Measurements from ENCODE around the gene PIEZO2.

PIEZO2 gene

GRCh38 chr18:11124054-11124453 is 25.3 kb downstream of the PIEZO2 start (continued):
- TF ChIP-seq, protein P1, sequence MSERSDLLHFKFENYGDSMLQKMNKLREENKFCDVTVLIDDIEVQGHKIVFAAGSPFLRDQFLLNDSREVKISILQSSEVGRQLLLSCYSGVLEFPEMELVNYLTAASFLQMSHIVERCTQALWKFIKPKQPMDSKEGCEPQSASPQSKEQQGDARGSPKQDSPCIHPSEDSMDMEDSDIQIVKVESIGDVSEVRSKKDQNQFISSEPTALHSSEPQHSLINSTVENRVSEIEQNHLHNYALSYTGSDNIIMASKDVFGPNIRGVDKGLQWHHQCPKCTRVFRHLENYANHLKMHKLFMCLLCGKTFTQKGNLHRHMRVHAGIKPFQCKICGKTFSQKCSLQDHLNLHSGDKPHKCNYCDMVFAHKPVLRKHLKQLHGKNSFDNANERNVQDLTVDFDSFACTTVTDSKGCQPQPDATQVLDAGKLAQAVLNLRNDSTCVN (tag by site-specific recombination; optimal IDR thresholded peaks at IDR 0.05), result no peak
- no peak for TF ChIP-seq HOXC10 (CRISPR knock-in tag; IDR thresholded peaks at IDR 0.05)

DNA sequence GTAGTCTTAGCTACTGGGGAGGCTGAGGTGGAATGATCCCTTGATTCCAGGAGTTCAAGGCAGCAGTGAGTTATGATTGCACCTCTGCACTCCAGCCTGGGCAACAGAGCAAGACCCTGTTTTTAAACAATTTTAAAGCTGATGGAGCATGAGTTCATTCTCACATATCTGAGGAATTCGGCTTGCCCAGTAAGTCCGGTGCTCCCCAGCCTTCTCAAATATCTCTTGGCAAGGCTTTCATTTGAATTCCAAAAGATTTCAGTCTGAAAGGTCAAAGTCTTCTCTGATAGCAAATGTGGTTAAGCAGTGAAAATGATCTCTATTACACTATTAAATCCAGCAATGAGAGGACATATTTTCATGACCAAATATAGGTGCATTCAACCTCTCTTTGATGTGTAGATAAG is 27.9 kb downstream of the PIEZO2 start:
- Histone ChIP-seq H3K9me3 (ENCODE audit: control insufficient read depth, insufficient read depth, low read depth, low read length) (no peaks in the 10 kb centered on the region), H3K4me3 (ENCODE audit: low read depth, low read length) (no peak overlapping the region), H3K27ac (ENCODE audit: extremely low read depth, low read depth, low read length) (no peak overlapping the region), H3K4me1 (ENCODE audit: control insufficient read depth, insufficient read depth, low read length) (peaks cover 8% of the 10 kb centered on the region), H3K36me3 (ENCODE audit: control insufficient read depth in 2 of 2, insufficient read depth in 1 of 2, low read length in 2 of 2) (no peaks in the 10 kb centered on the region)
- TF ChIP-seq ZNF558 (tag by site-specific recombination; IDR thresholded peaks at IDR 0.05), result no peak
- TF ChIP-seq ZNF19 (tag by site-specific recombination; IDR thresholded peaks at IDR 0.05; ENCODE audit: low read depth), result no peak
- ChIA-PET POLR2A (no interaction called here), CTCF (interaction anchor here (1.6 kb wide), 1 partner anchor 80 kb away, joined by 5 read pairs; no protein-coding TSS in a partner anchor)

DNA sequence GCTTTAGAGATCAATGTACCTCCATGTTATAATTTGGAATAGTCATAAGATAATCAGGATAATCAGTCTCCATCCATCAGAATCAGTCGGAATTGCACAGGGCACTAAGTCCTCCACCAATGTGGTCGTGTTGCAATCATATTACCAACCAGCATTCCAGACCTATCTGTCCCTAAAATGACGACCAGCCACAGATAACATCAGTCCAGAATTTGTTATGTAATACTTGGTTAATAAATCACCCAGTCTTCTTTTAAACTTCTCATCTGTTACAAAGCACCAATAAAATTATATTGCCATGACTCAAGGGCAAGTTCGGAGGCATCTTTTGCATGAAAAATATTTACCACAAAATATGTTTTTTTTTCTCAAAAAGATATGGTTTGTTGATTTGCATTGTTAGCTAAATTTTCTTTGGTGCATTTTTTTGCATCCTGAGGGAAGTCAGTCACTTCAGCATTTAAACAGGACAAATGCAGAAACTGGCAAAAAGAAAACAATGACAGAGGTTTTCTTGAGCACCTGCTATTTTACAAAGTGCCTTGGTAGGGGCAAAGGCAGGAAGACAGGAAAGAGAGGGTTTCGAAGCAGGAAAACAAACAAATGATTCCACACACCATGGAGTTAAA is 29.3 kb downstream of the PIEZO2 start:
- H3K4me1 ChIP-seq (ENCODE audit: control insufficient read depth, insufficient read depth, low read length), result peaks cover 11% of the 10 kb centered on the region
- no peaks in the 10 kb centered on the region for H3K36me3 ChIP-seq (ENCODE audit: control insufficient read depth in 2 of 2, insufficient read depth in 1 of 2, low read length in 2 of 2)
- ChIA-PET POLR2A (no interaction called here), CTCF (interaction anchor here (0.6 to 1.6 kb wide), 3 partner anchors 26 to 268 kb away, joined by 3 to 5 read pairs (median 4); no protein-coding TSS in a partner anchor)
- no peak overlapping the region for H3K27ac ChIP-seq (ENCODE audit: extremely low read depth, low read depth, low read length)
- no peak overlapping the region for H3K4me3 ChIP-seq (ENCODE audit: low read depth, low read length)
- H3K9me3 ChIP-seq (ENCODE audit: control insufficient read depth, insufficient read depth, low read depth, low read length), result no peaks in the 10 kb centered on the region
- TF ChIP-seq PRDM10 (tag by site-specific recombination; IDR thresholded peaks at IDR 0.05) (no peak), ZNF239 (tag by site-specific recombination; IDR thresholded peaks at IDR 0.05) (no peak), ZSCAN23 (tag by site-specific recombination; IDR thresholded peaks at IDR 0.05) (no peak), ZNF148 (tag by site-specific recombination; IDR thresholded peaks at IDR 0.05; ENCODE audit: borderline replicate concordance) (no peak), ZNF362 (tag by site-specific recombination; IDR thresholded peaks at IDR 0.05) (no peak), ZNF621 (tag by site-specific recombination; IDR thresholded peaks at IDR 0.05) (no peak), ZNF558 (tag by site-specific recombination; IDR thresholded peaks at IDR 0.05) (no peak), ZNF664 (tag by site-specific recombination; IDR thresholded peaks at IDR 0.05) (peak; percentile 32; the same call in 1 of the 2 replicates), ZBTB8A (tag by site-specific recombination; IDR thresholded peaks at IDR 0.05) (no peak), ZNF677 (tag by site-specific recombination; IDR thresholded peaks at IDR 0.05) (no peak)
- TF ChIP-seq, protein P2, sequence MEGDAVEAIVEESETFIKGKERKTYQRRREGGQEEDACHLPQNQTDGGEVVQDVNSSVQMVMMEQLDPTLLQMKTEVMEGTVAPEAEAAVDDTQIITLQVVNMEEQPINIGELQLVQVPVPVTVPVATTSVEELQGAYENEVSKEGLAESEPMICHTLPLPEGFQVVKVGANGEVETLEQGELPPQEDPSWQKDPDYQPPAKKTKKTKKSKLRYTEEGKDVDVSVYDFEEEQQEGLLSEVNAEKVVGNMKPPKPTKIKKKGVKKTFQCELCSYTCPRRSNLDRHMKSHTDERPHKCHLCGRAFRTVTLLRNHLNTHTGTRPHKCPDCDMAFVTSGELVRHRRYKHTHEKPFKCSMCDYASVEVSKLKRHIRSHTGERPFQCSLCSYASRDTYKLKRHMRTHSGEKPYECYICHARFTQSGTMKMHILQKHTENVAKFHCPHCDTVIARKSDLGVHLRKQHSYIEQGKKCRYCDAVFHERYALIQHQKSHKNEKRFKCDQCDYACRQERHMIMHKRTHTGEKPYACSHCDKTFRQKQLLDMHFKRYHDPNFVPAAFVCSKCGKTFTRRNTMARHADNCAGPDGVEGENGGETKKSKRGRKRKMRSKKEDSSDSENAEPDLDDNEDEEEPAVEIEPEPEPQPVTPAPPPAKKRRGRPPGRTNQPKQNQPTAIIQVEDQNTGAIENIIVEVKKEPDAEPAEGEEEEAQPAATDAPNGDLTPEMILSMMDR (tag by site-specific recombination; IDR thresholded peaks at IDR 0.05), result no peak
- TF ChIP-seq, protein P3, sequence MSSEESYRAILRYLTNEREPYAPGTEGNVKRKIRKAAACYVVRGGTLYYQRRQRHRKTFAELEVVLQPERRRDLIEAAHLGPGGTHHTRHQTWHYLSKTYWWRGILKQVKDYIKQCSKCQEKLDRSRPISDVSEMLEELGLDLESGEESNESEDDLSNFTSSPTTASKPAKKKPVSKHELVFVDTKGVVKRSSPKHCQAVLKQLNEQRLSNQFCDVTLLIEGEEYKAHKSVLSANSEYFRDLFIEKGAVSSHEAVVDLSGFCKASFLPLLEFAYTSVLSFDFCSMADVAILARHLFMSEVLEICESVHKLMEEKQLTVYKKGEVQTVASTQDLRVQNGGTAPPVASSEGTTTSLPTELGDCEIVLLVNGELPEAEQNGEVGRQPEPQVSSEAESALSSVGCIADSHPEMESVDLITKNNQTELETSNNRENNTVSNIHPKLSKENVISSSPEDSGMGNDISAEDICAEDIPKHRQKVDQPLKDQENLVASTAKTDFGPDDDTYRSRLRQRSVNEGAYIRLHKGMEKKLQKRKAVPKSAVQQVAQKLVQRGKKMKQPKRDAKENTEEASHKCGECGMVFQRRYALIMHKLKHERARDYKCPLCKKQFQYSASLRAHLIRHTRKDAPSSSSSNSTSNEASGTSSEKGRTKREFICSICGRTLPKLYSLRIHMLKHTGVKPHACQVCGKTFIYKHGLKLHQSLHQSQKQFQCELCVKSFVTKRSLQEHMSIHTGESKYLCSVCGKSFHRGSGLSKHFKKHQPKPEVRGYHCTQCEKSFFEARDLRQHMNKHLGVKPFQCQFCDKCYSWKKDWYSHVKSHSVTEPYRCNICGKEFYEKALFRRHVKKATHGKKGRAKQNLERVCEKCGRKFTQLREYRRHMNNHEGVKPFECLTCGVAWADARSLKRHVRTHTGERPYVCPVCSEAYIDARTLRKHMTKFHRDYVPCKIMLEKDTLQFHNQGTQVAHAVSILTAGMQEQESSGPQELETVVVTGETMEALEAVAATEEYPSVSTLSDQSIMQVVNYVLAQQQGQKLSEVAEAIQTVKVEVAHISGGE (tag by site-specific recombination; conservative IDR thresholded peaks at IDR 0.05; ENCODE audit: low read depth), result 0 out of 2 replicates have a peak, but pooled peaks have one; percentile 18
- TF ChIP-seq, protein P4, sequence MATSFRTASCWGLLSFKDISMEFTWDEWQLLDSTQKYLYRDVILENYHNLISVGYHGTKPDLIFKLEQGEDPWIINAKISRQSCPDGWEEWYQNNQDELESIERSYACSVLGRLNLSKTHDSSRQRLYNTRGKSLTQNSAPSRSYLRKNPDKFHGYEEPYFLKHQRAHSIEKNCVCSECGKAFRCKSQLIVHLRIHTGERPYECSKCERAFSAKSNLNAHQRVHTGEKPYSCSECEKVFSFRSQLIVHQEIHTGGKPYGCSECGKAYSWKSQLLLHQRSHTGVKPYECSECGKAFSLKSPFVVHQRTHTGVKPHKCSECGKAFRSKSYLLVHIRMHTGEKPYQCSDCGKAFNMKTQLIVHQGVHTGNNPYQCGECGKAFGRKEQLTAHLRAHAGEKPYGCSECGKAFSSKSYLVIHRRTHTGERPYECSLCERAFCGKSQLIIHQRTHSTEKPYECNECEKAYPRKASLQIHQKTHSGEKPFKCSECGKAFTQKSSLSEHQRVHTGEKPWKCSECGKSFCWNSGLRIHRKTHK (tag by site-specific recombination; IDR thresholded peaks at IDR 0.05), result no peak
